ENCODE results near the gene PPARD.

Gene PPARD

DNA sequence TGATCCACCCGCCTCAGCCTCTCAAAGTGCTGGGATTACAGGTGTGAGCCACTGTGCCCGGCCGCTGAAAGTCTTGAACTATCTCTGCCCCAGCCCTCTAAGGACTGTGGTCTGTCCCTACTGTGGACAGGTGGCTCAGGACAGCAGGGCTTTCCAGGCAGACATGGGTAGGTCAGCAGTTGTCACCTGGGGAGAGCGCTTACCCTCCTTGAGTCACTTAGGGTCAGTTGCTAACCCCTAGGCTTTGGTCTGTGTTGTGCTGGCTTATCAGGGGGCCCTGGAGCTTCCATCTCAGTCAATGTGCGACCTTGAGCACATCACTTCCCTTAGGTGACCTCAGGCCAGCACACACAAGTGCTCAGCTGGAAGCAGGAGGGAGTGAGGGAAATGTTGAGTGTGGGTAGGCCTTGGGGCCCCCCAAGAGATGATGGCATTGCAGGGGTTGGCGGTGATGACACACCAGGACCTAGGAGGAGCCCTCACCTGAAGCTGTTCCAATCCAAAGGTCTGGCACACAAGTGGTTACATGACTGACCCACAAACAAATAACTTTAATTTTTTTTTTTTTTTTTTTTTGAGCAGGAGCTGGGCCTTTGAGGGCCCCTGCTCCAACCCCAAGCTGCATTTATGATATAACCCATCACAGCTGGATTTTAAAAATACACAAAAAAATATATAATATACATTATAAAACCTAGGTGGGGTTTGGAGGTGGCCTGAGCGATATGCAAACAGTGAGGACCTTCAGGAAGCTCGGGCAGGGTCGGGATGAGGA lies 130.9 kb downstream of the PPARD start:
- H3K9me3 ChIP-seq (ENCODE audit: low read length): no peaks in the 10 kb centered on the region
- no peak overlapping the region for H3K4me3 ChIP-seq (ENCODE audit: low read depth in 1 of 2, low read length in 2 of 2)
- H3K4me1 ChIP-seq (ENCODE audit: insufficient read depth, low read length): peaks cover 29% of the 10 kb centered on the region
- H3K36me3 ChIP-seq (ENCODE audit: insufficient read depth, low read length): peaks cover 75% of the 10 kb centered on the region
- H3K9ac ChIP-seq (ENCODE audit: low read length): no peak overlapping the region
- H3K27me3 ChIP-seq (ENCODE audit: control insufficient read depth in 1 of 2, insufficient read depth in 2 of 2, low read length in 2 of 2): no peaks in the 10 kb centered on the region
- H3K27ac ChIP-seq (ENCODE audit: low read depth, low read length): no peak overlapping the region

DNA sequence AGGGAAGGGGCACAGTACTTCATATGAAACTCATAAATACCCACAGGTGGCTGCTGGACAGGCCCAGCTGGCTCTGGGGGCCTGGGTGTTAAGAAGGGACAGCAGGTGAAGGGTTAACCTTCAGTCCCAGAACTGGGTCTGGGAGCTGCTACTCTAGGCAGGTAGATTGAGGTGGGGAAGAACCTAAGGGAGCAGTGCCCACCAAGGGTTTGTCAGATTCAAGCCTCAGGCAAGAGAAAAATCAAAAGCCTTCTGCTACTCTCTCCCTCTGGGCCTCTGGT lies 131.4 kb downstream of the PPARD start:
- peaks cover 79% of the 10 kb centered on the region for H3K36me3 ChIP-seq (ENCODE audit: insufficient read depth, low read length)
- H3K27me3 ChIP-seq (ENCODE audit: control insufficient read depth in 1 of 2, insufficient read depth in 2 of 2, low read length in 2 of 2): no peaks in the 10 kb centered on the region
- peaks cover 29% of the 10 kb centered on the region for H3K4me1 ChIP-seq (ENCODE audit: insufficient read depth, low read length)
- H3K9me3 ChIP-seq (ENCODE audit: low read length): no peaks in the 10 kb centered on the region
- no peak overlapping the region for H3K4me3 ChIP-seq (ENCODE audit: low read depth in 1 of 2, low read length in 2 of 2)
- no peak overlapping the region for H3K9ac ChIP-seq (ENCODE audit: low read length)
- no peak overlapping the region for H3K27ac ChIP-seq (ENCODE audit: low read depth, low read length)

DNA sequence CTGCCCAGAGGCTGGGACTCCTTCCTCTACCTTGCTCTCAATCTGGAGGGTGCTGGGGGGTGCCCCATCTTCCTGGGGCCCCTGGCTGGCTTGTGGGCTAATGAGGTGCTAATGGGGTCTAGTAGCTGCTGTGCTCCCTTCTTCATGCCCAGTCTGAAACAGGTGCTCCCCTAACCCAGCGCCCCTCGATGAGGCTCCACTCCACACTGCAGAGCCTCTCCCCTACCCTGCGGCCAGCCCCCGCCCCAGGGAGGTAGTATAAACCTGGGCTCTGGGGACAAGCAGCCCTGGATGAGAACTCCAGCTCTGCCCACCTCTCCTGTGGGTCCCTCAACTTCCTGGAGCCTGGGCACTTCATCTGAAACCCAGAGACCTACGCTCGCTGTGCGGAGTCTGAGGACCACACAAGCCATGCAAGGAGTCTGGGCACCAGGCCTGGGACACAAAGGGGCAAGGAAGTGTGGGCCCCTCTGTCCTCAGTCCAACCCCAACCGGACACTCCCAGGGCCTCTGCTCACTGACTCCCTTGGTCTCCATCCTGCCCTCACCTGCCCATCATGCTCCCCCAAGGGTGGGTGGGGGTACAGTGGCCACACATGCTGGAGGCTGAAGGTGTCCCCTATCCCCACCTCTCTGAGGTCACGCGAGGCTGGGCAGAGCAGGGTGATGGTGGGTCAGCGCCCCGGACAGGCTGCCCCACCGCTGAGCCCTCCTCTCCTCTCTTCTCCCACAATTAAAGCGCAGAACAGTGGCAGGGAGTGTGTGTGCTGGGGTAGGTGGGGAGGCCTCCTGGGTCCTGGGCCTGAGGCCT lies 132.0 kb downstream of the PPARD start:
- Histone ChIP-seq H3K27ac (ENCODE audit: low read depth, low read length) (no peak overlapping the region), H3K4me3 (ENCODE audit: low read depth in 1 of 2, low read length in 2 of 2) (no peak overlapping the region), H3K9ac (ENCODE audit: low read length) (no peak overlapping the region), H3K36me3 (ENCODE audit: insufficient read depth, low read length) (peaks cover 84% of the 10 kb centered on the region), H3K9me3 (ENCODE audit: low read length) (no peaks in the 10 kb centered on the region), H3K27me3 (ENCODE audit: control insufficient read depth in 1 of 2, insufficient read depth in 2 of 2, low read length in 2 of 2) (no peaks in the 10 kb centered on the region), H3K4me1 (ENCODE audit: insufficient read depth, low read length) (peaks cover 29% of the 10 kb centered on the region)

DNA sequence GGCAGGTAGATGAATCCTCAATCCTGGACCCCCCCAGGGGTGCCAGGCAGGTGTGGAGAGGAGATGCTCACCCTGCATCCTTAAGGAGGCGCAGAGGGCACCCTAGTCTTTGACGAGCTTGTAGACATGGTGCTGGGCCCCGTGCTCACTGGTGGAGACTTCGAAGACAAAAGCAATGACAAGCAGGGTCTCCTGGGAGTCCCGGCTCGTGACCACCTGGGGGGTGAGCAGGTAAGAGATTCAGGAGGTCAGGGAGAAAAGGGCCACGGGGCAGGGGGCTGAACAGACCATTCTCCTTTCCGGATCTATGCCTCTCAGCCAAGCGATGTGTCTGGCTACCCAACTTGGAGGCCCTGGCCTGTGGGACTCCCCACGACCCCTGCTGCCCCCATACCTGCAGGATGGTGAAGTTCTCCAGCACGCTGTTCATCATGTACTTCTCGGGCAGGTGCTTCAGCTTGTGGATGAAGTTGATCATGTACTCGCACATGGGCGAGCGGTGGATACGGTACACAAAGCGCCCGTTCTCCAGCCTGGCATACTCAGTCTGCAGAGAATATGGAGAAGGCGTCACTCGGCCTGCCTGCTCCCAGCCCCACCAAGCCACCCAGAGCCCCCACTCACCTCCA lies 132.7 kb downstream of the PPARD start:
- no peaks in the 10 kb centered on the region for H3K27me3 ChIP-seq (ENCODE audit: control insufficient read depth in 1 of 2, insufficient read depth in 2 of 2, low read length in 2 of 2)
- H3K9me3 ChIP-seq (ENCODE audit: low read length): no peaks in the 10 kb centered on the region
- no peak overlapping the region for H3K4me3 ChIP-seq (ENCODE audit: low read depth in 1 of 2, low read length in 2 of 2)
- no peak overlapping the region for H3K27ac ChIP-seq (ENCODE audit: low read depth, low read length)
- H3K36me3 ChIP-seq (ENCODE audit: insufficient read depth, low read length): peaks cover 84% of the 10 kb centered on the region
- peaks cover 22% of the 10 kb centered on the region for H3K4me1 ChIP-seq (ENCODE audit: insufficient read depth, low read length)
- H3K9ac ChIP-seq (ENCODE audit: low read length): no peak overlapping the region

DNA sequence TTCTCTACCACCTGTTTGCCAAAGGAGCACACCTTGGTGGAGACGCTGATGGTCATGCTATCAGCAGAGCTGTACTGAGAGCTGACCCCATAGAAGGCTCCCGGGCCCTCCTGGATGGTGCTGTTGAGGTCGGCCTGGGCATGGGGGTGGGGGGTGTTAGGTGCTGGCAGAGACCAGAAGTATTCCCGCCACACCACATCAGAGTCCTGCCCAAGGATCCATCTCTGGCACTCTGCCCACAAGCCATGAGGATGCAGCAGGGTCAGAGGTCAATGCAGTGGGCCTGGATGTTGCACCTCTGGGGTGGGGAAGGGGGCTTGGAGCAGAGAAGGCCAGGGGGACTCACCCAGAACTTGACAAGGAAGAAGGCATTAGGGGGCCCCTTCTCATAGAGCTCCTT lies 133.2 kb downstream of the PPARD start:
- Histone ChIP-seq H3K4me3 (ENCODE audit: low read depth in 1 of 2, low read length in 2 of 2) (no peak overlapping the region), H3K9ac (ENCODE audit: low read length) (no peak overlapping the region), H3K27ac (ENCODE audit: low read depth, low read length) (no peak overlapping the region), H3K27me3 (ENCODE audit: control insufficient read depth in 1 of 2, insufficient read depth in 2 of 2, low read length in 2 of 2) (no peaks in the 10 kb centered on the region), H3K36me3 (ENCODE audit: insufficient read depth, low read length) (peaks cover 82% of the 10 kb centered on the region), H3K9me3 (ENCODE audit: low read length) (no peaks in the 10 kb centered on the region), H3K4me1 (ENCODE audit: insufficient read depth, low read length) (peaks cover 17% of the 10 kb centered on the region)

DNA sequence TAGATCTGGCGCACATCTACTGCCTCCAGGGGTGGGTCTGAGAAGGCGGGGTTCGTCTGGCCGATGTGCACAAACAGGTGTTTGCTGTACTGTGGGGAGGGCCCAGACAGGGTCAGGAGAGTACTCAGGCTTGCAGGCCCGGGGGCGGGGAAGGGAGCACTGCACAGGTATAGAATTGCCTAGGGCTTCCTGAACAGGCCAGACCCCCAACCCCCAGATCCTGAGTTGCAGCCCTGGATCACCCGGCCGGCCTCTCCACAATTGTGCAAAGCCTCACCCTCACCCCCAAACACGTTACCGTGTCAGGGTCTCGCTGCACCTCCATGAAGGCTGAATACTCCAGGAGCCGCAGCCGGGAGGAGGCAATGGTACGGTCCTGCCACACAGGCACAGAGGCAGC lies 133.6 kb downstream of the PPARD start:
- Histone ChIP-seq H3K4me3 (ENCODE audit: low read depth in 1 of 2, low read length in 2 of 2) (no peak overlapping the region), H3K27me3 (ENCODE audit: control insufficient read depth in 1 of 2, insufficient read depth in 2 of 2, low read length in 2 of 2) (no peaks in the 10 kb centered on the region), H3K36me3 (ENCODE audit: insufficient read depth, low read length) (peaks cover 82% of the 10 kb centered on the region), H3K27ac (ENCODE audit: low read depth, low read length) (no peak overlapping the region), H3K9me3 (ENCODE audit: low read length) (no peaks in the 10 kb centered on the region), H3K4me1 (ENCODE audit: insufficient read depth, low read length) (peaks cover 13% of the 10 kb centered on the region), H3K9ac (ENCODE audit: low read length) (no peak overlapping the region)

DNA sequence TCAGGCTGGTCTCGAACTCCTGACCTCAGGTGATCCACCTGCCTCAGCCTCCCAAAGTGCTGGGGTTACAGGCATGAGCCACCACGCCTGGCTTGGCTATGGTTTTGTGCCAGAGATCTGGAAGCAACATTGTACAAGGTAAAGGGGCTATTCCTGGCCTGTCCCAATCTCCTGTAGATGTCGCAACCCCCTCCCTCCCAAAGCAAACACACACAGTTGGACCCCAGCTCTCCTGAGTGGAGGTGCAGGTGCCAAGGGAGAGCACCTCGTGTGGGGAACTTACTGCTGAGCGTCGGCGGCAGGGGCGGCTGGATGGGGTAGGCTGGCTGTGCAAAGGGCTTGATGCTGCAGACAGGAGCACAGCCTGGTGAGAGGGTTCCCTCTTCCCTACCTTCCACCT lies 134.7 kb downstream of the PPARD start:
- peaks cover 9% of the 10 kb centered on the region for H3K4me1 ChIP-seq (ENCODE audit: insufficient read depth, low read length)
- no peak overlapping the region for H3K9ac ChIP-seq (ENCODE audit: low read length)
- no peaks in the 10 kb centered on the region for H3K27me3 ChIP-seq (ENCODE audit: control insufficient read depth in 1 of 2, insufficient read depth in 2 of 2, low read length in 2 of 2)
- peaks cover 79% of the 10 kb centered on the region for H3K36me3 ChIP-seq (ENCODE audit: insufficient read depth, low read length)
- no peaks in the 10 kb centered on the region for H3K9me3 ChIP-seq (ENCODE audit: low read length)
- H3K4me3 ChIP-seq (ENCODE audit: low read depth in 1 of 2, low read length in 2 of 2): no peak overlapping the region
- H3K27ac ChIP-seq (ENCODE audit: low read depth, low read length): no peak overlapping the region

All from muscle layer of colon (tissue), 2 donors.